ENCODE results near the gene AQP2. TPM values are rescaled to one million over a fixed set of nuclear protein-coding genes. Genes with fewer than 3 reads are reported as not detected.

Gene AQP2
- total RNA-seq, 3 donors from 2014 or later, result not detected

GRCh38 chr12:49941556-49942511 lies 8.7 kb upstream of the AQP2 start:
- Histone ChIP-seq H3K36me3 (no peaks in the 10 kb centered on the region), H3K27ac (no peak overlapping the region), H3K4me3 (no peak overlapping the region), H3K4me1 (no peaks in the 10 kb centered on the region), H3K9me3 (no peaks in the 10 kb centered on the region), H3K27me3 (no peaks in the 10 kb centered on the region)
- DNase-seq (ENCODE audit: low spot score in 2 of 2), result peak in 1 of 2 donors; percentile 49
- intact Hi-C loops (cut with DNase I; ENCODE audit: low total_unique reads), result no loop called here
- TF ChIP-seq POLR2A (IDR thresholded peaks at IDR 0.05) (no peak), POLR2AphosphoS5 (IDR thresholded peaks at IDR 0.05) (no peak), CTCF (IDR thresholded peaks at IDR 0.05) (no peak)

DNA sequence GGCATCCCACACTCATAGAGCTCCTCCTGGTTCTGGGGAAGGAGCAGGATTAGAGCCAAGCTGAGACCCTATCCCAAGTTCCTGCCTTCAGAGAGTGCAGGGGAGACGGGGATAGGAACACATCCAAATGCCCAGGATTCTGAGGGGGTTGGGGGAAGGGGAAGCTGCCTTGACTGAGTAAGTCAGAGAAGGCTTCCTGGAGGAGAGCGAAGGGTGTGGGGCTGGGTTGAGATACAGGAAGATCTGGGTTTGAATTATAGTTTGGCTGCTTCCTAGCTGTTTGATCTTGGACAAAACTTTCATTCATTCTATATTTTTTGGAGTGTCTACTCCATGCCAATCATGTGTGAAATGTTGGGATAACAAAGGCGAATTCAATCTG lies 8.0 kb upstream of the AQP2 start:
- Histone ChIP-seq H3K4me1 (no peaks in the 10 kb centered on the region), H3K27ac (no peak overlapping the region), H3K9me3 (no peaks in the 10 kb centered on the region), H3K4me3 (no peak overlapping the region), H3K27me3 (no peaks in the 10 kb centered on the region), H3K36me3 (no peaks in the 10 kb centered on the region)
- DNase-seq (ENCODE audit: low spot score in 2 of 2), result peak in 1 of 2 donors; percentile 25
- intact Hi-C loops (cut with DNase I; ENCODE audit: low total_unique reads), result no loop called here
- no peak for TF ChIP-seq POLR2A (IDR thresholded peaks at IDR 0.05)
- no peak for TF ChIP-seq CTCF (IDR thresholded peaks at IDR 0.05)
- TF ChIP-seq POLR2AphosphoS5 (IDR thresholded peaks at IDR 0.05), result no peak

- DNase-seq (ENCODE audit: low spot score in 2 of 2), result peak in 1 of 2 donors; percentile 38
- TF ChIP-seq POLR2A (IDR thresholded peaks at IDR 0.05) (no peak), CTCF (IDR thresholded peaks at IDR 0.05) (no peak), POLR2AphosphoS5 (IDR thresholded peaks at IDR 0.05) (no peak)
- no peak overlapping the region for H3K4me3 ChIP-seq
- H3K4me1 ChIP-seq, result no peaks in the 10 kb centered on the region
- no peaks in the 10 kb centered on the region for H3K27me3 ChIP-seq
- no peaks in the 10 kb centered on the region for H3K9me3 ChIP-seq
- intact Hi-C loops (cut with DNase I; ENCODE audit: low total_unique reads), result no loop called here
- no peaks in the 10 kb centered on the region for H3K36me3 ChIP-seq
- H3K27ac ChIP-seq, result no peak overlapping the region
These were observed 7.5 kb upstream of the AQP2 start for GRCh38 chr12:49942921-49943624.

GRCh38 chr12:49943625-49943960 lies 6.9 kb upstream of the AQP2 start:
- Histone ChIP-seq H3K4me3 (no peak overlapping the region), H3K27ac (no peak overlapping the region), H3K4me1 (no peaks in the 10 kb centered on the region)

More at GRCh38 chr12:49943625-49943960, 6.9 kb upstream of the AQP2 start:
- Histone ChIP-seq H3K9me3 (no peaks in the 10 kb centered on the region), H3K27me3 (no peaks in the 10 kb centered on the region), H3K36me3 (no peaks in the 10 kb centered on the region)
- DNase-seq (ENCODE audit: low spot score in 2 of 2), result no peak
- no peak for TF ChIP-seq CTCF (IDR thresholded peaks at IDR 0.05)
- TF ChIP-seq POLR2A (IDR thresholded peaks at IDR 0.05), result no peak
- intact Hi-C loops (cut with DNase I; ENCODE audit: low total_unique reads), result no loop called here

Data from breast epithelium (tissue), 4 donors.